ENCODE data around the gene CSF1.

Gene CSF1

GRCh38 chr1:109880971-109881894, 29.4 kb upstream of the CSF1 start:
- Histone ChIP-seq H3K4me3 (no peak overlapping the region), H3K4me2 (no peak overlapping the region), H3K9me3 (replicated peaks in 1 of 11) (no peaks in the 10 kb centered on the region), H3K36me3 (no peaks in the 10 kb centered on the region), H3K27ac (no peak overlapping the region; a peak in 1 of 22 replicates), H3K4me1 (peaks cover 23 to 54% (median 38%) of the 10 kb centered on the region in 10 experiments), H3K27me3 (no peaks in the 10 kb centered on the region), H4K20me1 (no peaks in the 10 kb centered on the region), H3K9ac (no peak overlapping the region)
- TF ChIP-seq Cebpa-rat (IDR thresholded peaks at IDR 0.05) = no peak

GRCh38 chr1:109881906-109882287, 28.8 kb upstream of the CSF1 start:
- Histone ChIP-seq H3K4me3 (no peak overlapping the region), H3K4me2 (no peak overlapping the region), H3K9ac (no peak overlapping the region), H3K4me1 (peaks cover 27 to 58% (median 42%) of the 10 kb centered on the region in 10 experiments), H3K36me3 (no peaks in the 10 kb centered on the region), H3K27me3 (no peaks in the 10 kb centered on the region), H3K9me3 (replicated peaks in 1 of 11) (no peaks in the 10 kb centered on the region), H4K20me1 (no peaks in the 10 kb centered on the region), H3K27ac (peak overlapping the region in 1 of 11 experiments; percentile 2; a peak in 1 of 22 replicates)
- TF ChIP-seq Cebpa-rat (IDR thresholded peaks at IDR 0.05) = no peak

GRCh38 chr1:109882288-109883245, 28.1 kb upstream of the CSF1 start:
- peak overlapping the region in 2 of 11 experiments; percentile 2 to 20; a peak in 1 of 22 replicates for H3K27ac ChIP-seq
- peaks cover 27 to 58% (median 42%) of the 10 kb centered on the region in 10 experiments for H3K4me1 ChIP-seq
- no peak overlapping the region for H3K9ac ChIP-seq
- H3K4me2 ChIP-seq = peak overlapping the region in 5 of 11 experiments; percentile 9 to 44 (median 37); a peak in 7 of 22 replicates
- no peaks in the 10 kb centered on the region for H3K9me3 ChIP-seq (replicated peaks in 1 of 11)
- no peaks in the 10 kb centered on the region for H3K36me3 ChIP-seq
- no peaks in the 10 kb centered on the region for H3K27me3 ChIP-seq
- no peak for TF ChIP-seq Cebpa-rat (IDR thresholded peaks at IDR 0.05)
- H3K4me3 ChIP-seq = no peak overlapping the region
- no peaks in the 10 kb centered on the region for H4K20me1 ChIP-seq

- Histone ChIP-seq H3K4me1 (peaks cover 20 to 56% (median 41%) of the 10 kb centered on the region in 10 experiments), H3K27ac (peak overlapping the region in 3 of 11 experiments; percentile 4 to 33 (median 20); a peak in 2 of 22 replicates), H3K36me3 (no peaks in the 10 kb centered on the region)
Observed at GRCh38 chr1:109883248-109883955, 27.2 kb upstream of the CSF1 start.

GRCh38 chr1:109884242-109884891, 26.3 kb upstream of the CSF1 start:
- Histone ChIP-seq H3K36me3 (no peaks in the 10 kb centered on the region), H3K4me2 (peak overlapping the region in 4 of 11 experiments; percentile 9 to 38 (median 20); a peak in 6 of 22 replicates), H3K27ac (0 out of 22 replicates have a peak overlapping the region, but pooled peaks of 1 of the 11 experiments have one; percentile 18), H3K9me3 (replicated peaks in 1 of 11) (no peaks in the 10 kb centered on the region), H3K4me1 (peaks cover 20 to 61% (median 43%) of the 10 kb centered on the region in 10 experiments), H4K20me1 (no peaks in the 10 kb centered on the region), H3K27me3 (no peaks in the 10 kb centered on the region), H3K9ac (no peak overlapping the region), H3K4me3 (no peak overlapping the region)
- no peak for TF ChIP-seq Cebpa-rat (IDR thresholded peaks at IDR 0.05)

More at GRCh38 chr1:109883248-109883955, 27.2 kb upstream of the CSF1 start:
- peak overlapping the region in 6 of 11 experiments; percentile 9 to 44 (median 25); a peak in 12 of 22 replicates for H3K4me2 ChIP-seq
- no peaks in the 10 kb centered on the region for H3K27me3 ChIP-seq
- H3K4me3 ChIP-seq = no peak overlapping the region
- peak in 2 of 11 experiments; percentile 29 to 46; a peak in 1 of 22 replicates for TF ChIP-seq Cebpa-rat (IDR thresholded peaks at IDR 0.05)
- no peaks in the 10 kb centered on the region for H3K9me3 ChIP-seq (replicated peaks in 1 of 11)
- H3K9ac ChIP-seq = no peak overlapping the region
- H4K20me1 ChIP-seq = no peaks in the 10 kb centered on the region

DNA sequence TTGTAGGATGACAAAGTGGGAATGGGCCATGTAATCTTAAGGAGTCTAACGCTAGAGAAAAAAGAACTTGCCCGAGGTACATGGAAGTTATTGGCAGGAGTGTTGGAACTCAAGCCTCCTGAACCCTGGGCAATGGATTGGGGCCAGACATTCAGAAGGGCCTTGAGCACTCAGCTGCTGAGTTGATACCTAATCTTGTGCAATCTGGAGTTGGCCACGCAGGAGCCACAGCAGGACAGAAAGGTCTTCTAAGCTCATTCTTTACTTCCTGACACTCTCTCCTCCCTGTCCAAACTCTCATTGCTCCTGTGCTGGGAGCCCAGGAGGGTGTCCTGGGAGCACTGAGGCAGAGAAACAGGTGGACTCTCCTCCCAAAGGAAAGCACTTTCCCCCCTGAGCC, 25.1 kb upstream of the CSF1 start:
- H3K4me3 ChIP-seq = no peak overlapping the region
- no peaks in the 10 kb centered on the region for H3K9me3 ChIP-seq (replicated peaks in 1 of 11)
- peaks cover 20 to 61% (median 43%) of the 10 kb centered on the region in 10 experiments for H3K4me1 ChIP-seq
- TF ChIP-seq Cebpa-rat (IDR thresholded peaks at IDR 0.05) = no peak
- H3K27me3 ChIP-seq = no peaks in the 10 kb centered on the region
- H3K9ac ChIP-seq = no peak overlapping the region; a peak in 1 of 22 replicates
- no peaks in the 10 kb centered on the region for H4K20me1 ChIP-seq
- H3K4me2 ChIP-seq = peak overlapping the region in 10 of 11 experiments; percentile 57 to 92 (median 82); a peak in 17 of 22 replicates
- no peaks in the 10 kb centered on the region for H3K36me3 ChIP-seq
- H3K27ac ChIP-seq = peak overlapping the region in 8 of 11 experiments; percentile 57 to 81 (median 73); a peak in 15 of 22 replicates

GRCh38 chr1:109886827-109887226, 23.8 kb upstream of the CSF1 start:
- peak overlapping the region in 10 of 11 experiments; percentile 51 to 81 (median 70); a peak in 19 of 22 replicates for H3K27ac ChIP-seq
- peak in 5 of 11 experiments; percentile 11 to 62 (median 30); a peak in 4 of 22 replicates for TF ChIP-seq Cebpa-rat (IDR thresholded peaks at IDR 0.05)
- no peak overlapping the region; a peak in 1 of 20 replicates for H3K4me3 ChIP-seq
- peaks cover 20 to 65% (median 43%) of the 10 kb centered on the region in 10 experiments for H3K4me1 ChIP-seq
- no peaks in the 10 kb centered on the region for H3K36me3 ChIP-seq
- H3K9ac ChIP-seq = peak overlapping the region in 8 of 11 experiments; percentile 7 to 70 (median 51); a peak in 10 of 22 replicates
- no peaks in the 10 kb centered on the region for H3K9me3 ChIP-seq (replicated peaks in 1 of 11)
- peak overlapping the region; percentile 57 to 92 (median 82) for H3K4me2 ChIP-seq
- no peaks in the 10 kb centered on the region for H4K20me1 ChIP-seq
- H3K27me3 ChIP-seq = no peaks in the 10 kb centered on the region; a peak in 1 of 22 replicates

Measured in BLaER1 treated with 17β-estradiol and CSF1 and Interleukin-3, amounts not matched to agents 10 nM and 100 nM (cell line).